Sigmoid colon (tissue), 7 donors: ENCODE measurements around the gene FGF9. TPM values are rescaled to one million over a fixed set of nuclear protein-coding genes. Genes with fewer than 3 reads are reported as not detected.
A peak's percentile ranks its signal among the peaks of the same experiment; 100 is the strongest.

Experiments used
- DNase-seq: peaks from one replicate; pipeline ENCODE4 v3.0.0-alpha.2; 2019
- H3K27ac ChIP-seq, 4 donors: fragments of 200-600 bp; sonication (generic); one replicate each; pipeline ENCODE4 v1.5.1; 2016 to 2019; ENCODE audit warnings: mild to moderate bottlenecking in 1 of 4
- H3K27me3 ChIP-seq, 3 donors: fragments of 200-600 bp; sonication (generic); one replicate each; pipeline ENCODE4 v1.5.1; 2019; ENCODE audit warnings: mild to moderate bottlenecking in 1 of 3
- H3K36me3 ChIP-seq, 4 donors: fragments of 200-600 bp; sonication (generic); one replicate each; pipeline ENCODE4 v1.5.1; 2016 to 2019
- H3K4me1 ChIP-seq, 4 donors: fragments of 200-600 bp; sonication (generic); one replicate each; pipeline ENCODE4 v1.5.1; 2017 to 2019
- H3K4me3 ChIP-seq, 4 donors: fragments of 200-600 bp; sonication (generic); one replicate each; pipeline ENCODE4 v1.5.1; 2017 to 2019; ENCODE audit warnings: mild to moderate bottlenecking in 2 of 4, moderate library complexity in 1 of 4
- H3K9me3 ChIP-seq, 4 donors: fragments of 200-600 bp in 3 of 4; sonication (generic) in 3 of 4; one replicate each; pipeline versions ENCODE4 v1.5.1 to v1.6.1; 2013 to 2019
- EP300 ChIP-seq, 4 donors: sonication (generic); formaldehyde crosslinking; IDR thresholded peaks; one replicate each; pipeline ENCODE4 v1.6.1; 2017; ENCODE audit warnings: antibody characterized with exemption in 4 of 4
- POLR2A ChIP-seq, 2 donors: fragments of 450-650 bp; IDR thresholded peaks; one replicate each; pipeline ENCODE4 v1.6.1; 2016; ENCODE audit warnings: antibody characterized with exemption in 2 of 2, mild to moderate bottlenecking in 2 of 2, moderate library complexity in 2 of 2
- POLR2AphosphoS5 ChIP-seq, 4 donors: sonication (generic); formaldehyde crosslinking; IDR thresholded peaks; one replicate each; pipeline ENCODE4 v1.6.1; 2017; ENCODE audit warnings: antibody characterized with exemption in 4 of 4
- WGBS, 2 donors: extraction: QIAGEN DNeasy Blood & Tissue Kit; methylation state at CpG; one replicate each; pipeline ENCODE4 v1.1.7; 2013; 5-methylcytosine and 5-hydroxymethylcytosine counted together
- intact Hi-C: fragments of 100-400 bp; cut with DNase I; formaldehyde crosslinking; loops from one replicate; pipeline ENCODE4 v1.15.1; 2023
- polyA plus RNA-seq, 3 donors: library from polyadenylated mRNA; stranded (reverse); fragments of 200-250 nt; gene quantifications; one replicate each; pipeline ENCODE4 v1.2.3, GENCODE V29; 2013
- total RNA-seq, 4 donors: library from RNA; depleted of rRNA; stranded (reverse); fragments of >200 nt; gene quantifications; one replicate each; pipeline ENCODE4 v1.1.0, GENCODE V29; 2016
- TF ChIP-seq, protein P1 (sequence below), 4 experiments: fragments of 450-650 bp in 3 of 4; fragments of 200-600 bp in 1 of 4; IDR thresholded peaks; one replicate each; pipeline ENCODE4 v1.5.1; 2016 to 2019; ENCODE audit warnings: antibody characterized with exemption in 4 of 4, mild to moderate bottlenecking in 3 of 4, moderate library complexity in 2 of 4
- donor health status: healthy with polysubstance abuse.
- donor health status: Bipolar disorder and iron deficiency.
- donor health status: healthy.

The FGF9 gene
- total and polyA plus RNA-seq, 7 donors: 0.36 to 1.4 (median 0.60) TPM

DNA sequence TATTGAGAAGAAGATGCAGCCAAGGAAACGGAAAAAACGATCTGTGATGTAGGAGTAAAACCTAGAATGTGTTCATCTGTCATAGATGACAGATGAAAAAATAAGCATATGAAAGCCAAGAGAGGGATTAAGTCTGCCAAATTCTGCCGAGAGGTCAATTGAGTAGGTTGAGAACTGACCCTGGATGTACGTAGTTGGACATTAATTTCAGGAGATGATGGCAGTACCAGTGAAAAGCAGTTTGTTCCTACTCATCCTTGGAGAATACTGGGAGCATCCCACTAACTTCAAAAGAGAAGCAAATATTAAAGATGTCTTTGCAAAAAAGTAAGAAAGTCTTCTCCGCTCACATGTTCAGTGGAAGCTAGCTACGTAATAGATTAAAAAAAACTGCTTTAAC lies 11.8 kb upstream of the FGF9 start:
- intact Hi-C loops: no loop called here
- Histone ChIP-seq H3K27me3 (peaks cover 0 to 5% (median 0%) of the 10 kb centered on the region in 3 donors), H3K27ac (no peak overlapping the region), H3K4me3 (no peak overlapping the region), H3K9me3 (peaks cover 0 to 1% (median 0%) of the 10 kb centered on the region in 4 donors), H3K36me3 (no peaks in the 10 kb centered on the region), H3K4me1 (no peaks in the 10 kb centered on the region)
- no peak for DNase-seq
- TF ChIP-seq POLR2A (IDR thresholded peaks at IDR 0.05): no peak
- no peak for TF ChIP-seq EP300 (IDR thresholded peaks at IDR 0.05)
- TF ChIP-seq, protein P1, sequence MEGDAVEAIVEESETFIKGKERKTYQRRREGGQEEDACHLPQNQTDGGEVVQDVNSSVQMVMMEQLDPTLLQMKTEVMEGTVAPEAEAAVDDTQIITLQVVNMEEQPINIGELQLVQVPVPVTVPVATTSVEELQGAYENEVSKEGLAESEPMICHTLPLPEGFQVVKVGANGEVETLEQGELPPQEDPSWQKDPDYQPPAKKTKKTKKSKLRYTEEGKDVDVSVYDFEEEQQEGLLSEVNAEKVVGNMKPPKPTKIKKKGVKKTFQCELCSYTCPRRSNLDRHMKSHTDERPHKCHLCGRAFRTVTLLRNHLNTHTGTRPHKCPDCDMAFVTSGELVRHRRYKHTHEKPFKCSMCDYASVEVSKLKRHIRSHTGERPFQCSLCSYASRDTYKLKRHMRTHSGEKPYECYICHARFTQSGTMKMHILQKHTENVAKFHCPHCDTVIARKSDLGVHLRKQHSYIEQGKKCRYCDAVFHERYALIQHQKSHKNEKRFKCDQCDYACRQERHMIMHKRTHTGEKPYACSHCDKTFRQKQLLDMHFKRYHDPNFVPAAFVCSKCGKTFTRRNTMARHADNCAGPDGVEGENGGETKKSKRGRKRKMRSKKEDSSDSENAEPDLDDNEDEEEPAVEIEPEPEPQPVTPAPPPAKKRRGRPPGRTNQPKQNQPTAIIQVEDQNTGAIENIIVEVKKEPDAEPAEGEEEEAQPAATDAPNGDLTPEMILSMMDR (IDR thresholded peaks at IDR 0.05): no peak
- no peak for TF ChIP-seq POLR2AphosphoS5 (IDR thresholded peaks at IDR 0.05)
- WGBS, 2 donors: 76 to 94% methylated on average over 6 of the region's 6 CpGs

DNA sequence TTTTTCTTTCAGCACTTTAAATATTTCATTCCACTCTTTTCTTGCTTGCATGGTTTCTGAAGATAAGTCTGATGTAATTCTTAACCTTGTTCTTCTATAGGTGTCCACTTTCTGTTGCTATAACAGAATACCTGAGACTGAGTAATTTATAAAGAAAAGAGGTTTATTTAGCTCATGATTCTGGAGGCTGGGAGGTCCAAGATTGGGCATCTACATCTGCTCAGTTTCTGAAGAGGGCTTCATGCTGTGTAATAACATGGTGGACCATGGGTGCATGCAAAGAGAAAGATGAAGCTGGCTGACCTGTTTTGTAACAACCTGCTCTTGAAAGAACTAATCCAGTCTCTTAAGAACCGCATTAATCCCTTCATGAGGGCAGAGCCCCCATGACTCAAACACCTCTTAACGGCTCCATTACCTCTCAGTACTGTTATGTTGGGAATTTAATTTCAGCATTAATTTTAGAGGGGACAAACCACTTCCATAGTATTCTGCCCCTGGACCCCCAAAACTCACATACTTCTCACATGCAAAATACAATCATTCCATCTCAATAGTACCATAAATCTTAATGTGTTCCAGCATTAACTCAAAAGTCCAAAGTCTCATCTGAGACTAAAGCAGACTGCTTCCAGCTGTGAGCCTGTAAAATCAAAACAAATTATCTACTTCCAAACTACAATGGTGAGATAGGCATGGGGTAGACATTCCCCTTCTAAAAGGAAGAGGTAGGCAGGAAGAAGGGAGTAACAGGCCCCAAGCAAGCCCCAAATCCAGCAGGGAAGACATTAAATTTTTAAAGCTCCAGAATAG lies 9.6 kb upstream of the FGF9 start:
- Histone ChIP-seq H3K4me1 (no peaks in the 10 kb centered on the region), H3K4me3 (no peak overlapping the region), H3K9me3 (peaks cover 0 to 1% (median 0%) of the 10 kb centered on the region in 4 donors), H3K27me3 (peaks cover 0 to 8% (median under 1%) of the 10 kb centered on the region in 3 donors), H3K27ac (no peak overlapping the region), H3K36me3 (no peaks in the 10 kb centered on the region)
- intact Hi-C loops: no loop called here
- no peak for DNase-seq
- TF ChIP-seq POLR2AphosphoS5 (IDR thresholded peaks at IDR 0.05) (no peak), EP300 (IDR thresholded peaks at IDR 0.05) (no peak), POLR2A (IDR thresholded peaks at IDR 0.05) (no peak)
- TF ChIP-seq, protein P1 (IDR thresholded peaks at IDR 0.05): no peak
- WGBS, 2 donors: 92% methylated on average over 2 of the region's 2 CpGs

DNA sequence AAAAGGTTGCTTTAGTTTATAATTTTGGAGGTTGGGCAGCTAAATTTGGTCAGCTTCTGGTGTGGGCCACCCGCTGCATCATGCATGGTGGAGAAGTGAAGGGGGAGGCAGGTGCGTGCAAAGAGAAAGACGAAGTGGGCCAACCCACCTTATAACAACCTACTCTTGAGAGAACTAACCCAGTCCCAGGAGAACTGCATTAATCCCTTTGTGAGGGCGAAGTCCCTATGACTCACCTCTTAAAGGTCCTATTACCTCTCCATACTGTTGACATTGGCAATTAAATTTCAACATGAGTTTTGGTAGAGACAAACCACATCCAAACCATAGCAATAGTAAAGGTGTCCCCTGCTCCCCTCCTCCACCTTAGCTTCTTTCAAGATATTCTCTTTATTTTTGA lies 7.7 kb upstream of the FGF9 start:
- Histone ChIP-seq H3K4me3 (no peak overlapping the region), H3K27me3 (peaks cover 4 to 27% (median 16%) of the 10 kb centered on the region in 3 donors), H3K27ac (no peak overlapping the region), H3K36me3 (no peaks in the 10 kb centered on the region), H3K4me1 (no peaks in the 10 kb centered on the region), H3K9me3 (peaks cover 0 to 1% (median 0%) of the 10 kb centered on the region in 4 donors)
- intact Hi-C loops: no loop called here
- TF ChIP-seq POLR2AphosphoS5 (IDR thresholded peaks at IDR 0.05) (no peak), EP300 (IDR thresholded peaks at IDR 0.05) (no peak), POLR2A (IDR thresholded peaks at IDR 0.05) (no peak)
- TF ChIP-seq, protein P1 (IDR thresholded peaks at IDR 0.05): no peak
- WGBS, 2 donors: 46 to 71% methylated on average over 4 of the region's 4 CpGs
- no peak for DNase-seq

DNA sequence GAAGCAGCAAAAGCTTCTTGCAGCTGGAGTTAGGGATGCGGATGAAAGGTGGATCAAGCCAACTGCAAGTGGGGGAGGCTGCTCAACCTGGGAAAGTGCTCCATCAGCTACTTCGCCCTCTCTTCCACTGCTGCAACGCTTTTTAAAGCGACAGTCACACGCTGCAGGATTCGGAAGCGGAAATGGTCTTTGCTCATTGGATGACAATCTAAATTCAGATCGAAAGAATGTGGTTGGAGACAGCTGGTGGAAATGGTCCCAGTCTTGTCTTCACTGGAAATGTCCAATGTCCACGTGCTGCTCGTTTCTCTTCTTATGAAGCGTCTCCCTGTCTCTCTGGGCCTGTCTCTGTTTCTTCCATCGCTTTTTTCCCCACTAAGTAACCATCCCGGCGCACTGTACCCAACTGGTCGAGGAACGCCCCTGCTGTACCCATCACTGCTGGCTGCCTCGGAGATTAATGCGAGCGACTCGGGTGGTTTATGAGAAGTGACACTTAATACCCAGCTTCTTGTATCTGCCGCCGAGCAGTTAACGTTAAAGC lies 2.1 kb upstream of the FGF9 start:
- no peaks in the 10 kb centered on the region for H3K36me3 ChIP-seq
- H3K27me3 ChIP-seq: peaks cover 4 to 59% (median 35%) of the 10 kb centered on the region in 3 donors
- 5 to 6% methylated on average over 23 of the region's 23 CpGs for WGBS, 2 donors
- peaks cover 0 to 48% (median 42%) of the 10 kb centered on the region in 4 donors for H3K4me1 ChIP-seq
- intact Hi-C loops: no loop called here
- H3K27ac ChIP-seq: peak overlapping the region in 2 of 4 donors; percentile 68 to 69
- no peak for DNase-seq
- TF ChIP-seq, protein P1 (IDR thresholded peaks at IDR 0.05): no peak
- TF ChIP-seq POLR2AphosphoS5 (IDR thresholded peaks at IDR 0.05) (no peak), EP300 (IDR thresholded peaks at IDR 0.05) (no peak), POLR2A (IDR thresholded peaks at IDR 0.05) (no peak)
- no peaks in the 10 kb centered on the region for H3K9me3 ChIP-seq
- peak overlapping the region; percentile 31 to 62 (median 56) for H3K4me3 ChIP-seq
